Hepatocyte (in vitro differentiated cells): ENCODE measurements around the gene FGB. TPM values are rescaled to one million over a fixed set of nuclear protein-coding genes. Genes with fewer than 3 reads are reported as not detected.
A peak's percentile ranks its signal among the peaks of the same experiment; 100 is the strongest.

Experiments
- DNase-seq: peaks from one replicate; pipeline ENCODE4 v3.0.0-alpha.2; 2016; ENCODE audit warnings: low spot score
- H2AFZ ChIP-seq: fragments of 200-600 bp; sonication (generic); 2 replicates; pipeline ENCODE4 v1.6.0; 2016; ENCODE audit warnings: antibody characterized with exemption, mild to moderate bottlenecking
- H3K27ac ChIP-seq: fragments of 200-600 bp; sonication (generic); 2 replicates; pipeline ENCODE4 v1.5.1; 2016; ENCODE audit warnings: mild to moderate bottlenecking
- H3K27me3 ChIP-seq: fragments of 200-600 bp; sonication (generic); 2 replicates; pipeline ENCODE4 v1.6.1; 2016
- H3K36me3 ChIP-seq: fragments of 200-600 bp; sonication (generic); replicated peaks from 2 replicates; pipeline ENCODE4 v1.5.1; 2016; ENCODE audit warnings: low read depth; ENCODE audit not compliant: insufficient read depth
- H3K4me1 ChIP-seq: fragments of 200-600 bp; sonication (generic); 2 replicates; pipeline ENCODE4 v1.5.1; 2016; ENCODE audit warnings: mild to moderate bottlenecking, moderate library complexity; ENCODE audit not compliant: insufficient read depth
- H3K4me2 ChIP-seq: fragments of 200-600 bp; sonication (generic); 2 replicates; pipeline ENCODE4 v1.6.0; 2016
- H3K4me3 ChIP-seq: fragments of 200-600 bp; sonication (generic); 2 replicates; pipeline ENCODE4 v1.5.1; 2016; ENCODE audit warnings: mild to moderate bottlenecking
- H3K79me2 ChIP-seq: fragments of 200-600 bp; sonication (generic); 2 replicates; pipeline ENCODE4 v1.6.0; 2017; ENCODE audit warnings: mild to moderate bottlenecking
- H3K9me2 ChIP-seq: fragments of 200-600 bp; sonication (generic); replicated peaks from 2 replicates; pipeline ENCODE4 v1.6.0; 2017; ENCODE audit warnings: mild to moderate bottlenecking; ENCODE audit not compliant: insufficient read depth
- H3K9me3 ChIP-seq: fragments of 200-600 bp; sonication (generic); 2 replicates; pipeline ENCODE4 v1.5.1; 2016; ENCODE audit warnings: low read depth, mild to moderate bottlenecking
- H4K20me1 ChIP-seq: fragments of 200-600 bp; sonication (generic); 2 replicates; pipeline ENCODE4 v1.6.0; 2016; ENCODE audit warnings: mild to moderate bottlenecking; ENCODE audit not compliant: insufficient read depth, poor library complexity, severe bottlenecking
- EZH2 ChIP-seq: fragments of 200-600 bp; sonication (generic); IDR thresholded peaks from 2 replicates; pipeline ENCODE4 v1.6.1; 2016; ENCODE audit warnings: antibody characterized with exemption, mild to moderate bottlenecking, borderline replicate concordance
- EZH2phosphoT487 ChIP-seq: fragments of 200-600 bp; sonication (generic); IDR thresholded peaks from one replicate; pipeline ENCODE4 v1.6.1; 2018; ENCODE audit warnings: antibody characterized with exemption, mild to moderate bottlenecking, low read depth, moderate library complexity; ENCODE audit not compliant: unreplicated experiment, severe bottlenecking
- WGBS: methylation state at CpG from one replicate; pipeline ENCODE4 v1.1.6; 2016; ENCODE audit warnings: low lambda C conversion rate; ENCODE audit errors: missing lambda C conversion rate; 5-methylcytosine and 5-hydroxymethylcytosine counted together
- polyA plus RNA-seq: library from polyadenylated mRNA; unstranded; fragments of >200 nt; fragmentation: Nextera tagmentation; extraction: Ambion mirVana; gene quantifications from 2 replicates; pipeline ENCODE4 v1.2.1, GENCODE V29; 2016
- total RNA-seq: library from RNA; depleted of rRNA; stranded (reverse); fragments of >200 nt; gene quantifications from 2 replicates; pipeline ENCODE4 v1.2.3, GENCODE V29; 2014
- TF ChIP-seq, protein P1 (sequence below): fragments of 200-600 bp; sonication (generic); IDR thresholded peaks from 2 replicates; pipeline ENCODE4 v1.5.1; 2016; ENCODE audit warnings: antibody characterized with exemption, mild to moderate bottlenecking; ENCODE audit not compliant: poor library complexity

FGB gene
- total and polyA plus RNA-seq, 2 experiments from 2014 or later, result 1,901 to 2,096 TPM

GRCh38 chr4:154608361-154609252, 45.8 kb downstream of the FGB start:
- peak overlapping the region; percentile 63 for H3K4me2 ChIP-seq
- H3K4me1 ChIP-seq, result peaks cover 4% of the 10 kb centered on the region
- H3K36me3 ChIP-seq, result no peaks in the 10 kb centered on the region
- peaks cover 32% of the 10 kb centered on the region for H3K79me2 ChIP-seq
- DNase-seq, result no peak
- peak overlapping the region; percentile 5 for H3K4me3 ChIP-seq
- no peaks in the 10 kb centered on the region for H3K27me3 ChIP-seq
- TF ChIP-seq EZH2 (no peak), EZH2phosphoT487 (no peak)
- TF ChIP-seq, protein P1, sequence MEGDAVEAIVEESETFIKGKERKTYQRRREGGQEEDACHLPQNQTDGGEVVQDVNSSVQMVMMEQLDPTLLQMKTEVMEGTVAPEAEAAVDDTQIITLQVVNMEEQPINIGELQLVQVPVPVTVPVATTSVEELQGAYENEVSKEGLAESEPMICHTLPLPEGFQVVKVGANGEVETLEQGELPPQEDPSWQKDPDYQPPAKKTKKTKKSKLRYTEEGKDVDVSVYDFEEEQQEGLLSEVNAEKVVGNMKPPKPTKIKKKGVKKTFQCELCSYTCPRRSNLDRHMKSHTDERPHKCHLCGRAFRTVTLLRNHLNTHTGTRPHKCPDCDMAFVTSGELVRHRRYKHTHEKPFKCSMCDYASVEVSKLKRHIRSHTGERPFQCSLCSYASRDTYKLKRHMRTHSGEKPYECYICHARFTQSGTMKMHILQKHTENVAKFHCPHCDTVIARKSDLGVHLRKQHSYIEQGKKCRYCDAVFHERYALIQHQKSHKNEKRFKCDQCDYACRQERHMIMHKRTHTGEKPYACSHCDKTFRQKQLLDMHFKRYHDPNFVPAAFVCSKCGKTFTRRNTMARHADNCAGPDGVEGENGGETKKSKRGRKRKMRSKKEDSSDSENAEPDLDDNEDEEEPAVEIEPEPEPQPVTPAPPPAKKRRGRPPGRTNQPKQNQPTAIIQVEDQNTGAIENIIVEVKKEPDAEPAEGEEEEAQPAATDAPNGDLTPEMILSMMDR, result no peak
- H3K9me3 ChIP-seq, result no peaks in the 10 kb centered on the region
- no peaks in the 10 kb centered on the region for H4K20me1 ChIP-seq
- H2AFZ ChIP-seq, result no peak overlapping the region
- 77% methylated on average over 3 of the region's 3 CpGs for WGBS
- H3K9me2 ChIP-seq, result no peaks in the 10 kb centered on the region
- H3K27ac ChIP-seq, result no peak overlapping the region

DNA sequence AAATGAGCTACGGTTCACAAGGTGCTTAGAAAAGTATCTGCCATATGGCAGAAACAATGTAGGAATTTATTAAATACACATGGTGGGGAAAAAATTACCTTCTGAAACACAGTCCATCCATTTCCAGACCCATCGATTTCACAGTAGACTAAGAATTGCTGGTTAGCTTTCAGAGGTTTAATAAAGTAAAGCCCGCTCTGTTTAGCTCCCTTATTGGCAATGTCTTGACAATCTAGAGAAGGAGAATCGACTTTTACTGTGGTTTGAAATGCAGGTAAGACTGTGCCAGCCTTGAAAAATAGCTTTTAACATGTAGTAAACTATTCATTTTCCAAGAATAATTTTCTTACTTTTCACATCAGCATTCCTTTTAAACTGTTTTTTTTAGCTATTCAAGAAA, 46.7 kb downstream of the FGB start:
- Histone ChIP-seq H4K20me1 (no peaks in the 10 kb centered on the region), H3K27ac (no peak overlapping the region), H3K9me3 (no peaks in the 10 kb centered on the region), H3K4me2 (peak overlapping the region; percentile 63), H3K36me3 (no peaks in the 10 kb centered on the region), H3K27me3 (no peaks in the 10 kb centered on the region), H3K79me2 (peaks cover 32% of the 10 kb centered on the region), H2AFZ (no peak overlapping the region), H3K4me3 (peak overlapping the region; percentile 9), H3K4me1 (peaks cover 4% of the 10 kb centered on the region), H3K9me2 (no peaks in the 10 kb centered on the region)
- TF ChIP-seq EZH2phosphoT487 (no peak), EZH2 (no peak)
- TF ChIP-seq, protein P1, result no peak
- WGBS, result 76% methylated on average over 4 of the region's 4 CpGs
- no peak for DNase-seq

DNA sequence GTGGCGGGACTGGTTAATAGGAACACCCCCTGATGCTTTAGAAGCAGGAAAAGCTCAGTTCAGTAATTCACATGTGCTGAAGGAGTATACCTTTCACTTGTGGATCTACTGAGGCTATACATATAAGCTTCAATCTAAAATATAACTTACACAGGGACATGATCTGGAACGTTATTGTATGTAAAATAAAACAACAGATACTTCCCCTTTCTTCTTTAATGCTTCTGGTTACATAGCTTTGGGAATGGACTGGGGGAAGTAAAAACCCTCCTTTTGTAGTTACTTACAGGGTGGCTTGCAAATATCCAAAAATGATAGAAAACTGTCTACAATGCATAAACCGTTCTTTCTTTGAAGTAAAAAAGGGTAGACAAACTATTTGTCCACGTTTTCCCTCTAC, 47.8 kb downstream of the FGB start:
- Histone ChIP-seq H4K20me1 (no peaks in the 10 kb centered on the region), H2AFZ (no peak overlapping the region), H3K4me3 (peak overlapping the region; percentile 9), H3K36me3 (no peaks in the 10 kb centered on the region), H3K27me3 (no peaks in the 10 kb centered on the region), H3K79me2 (peaks cover 32% of the 10 kb centered on the region), H3K9me2 (no peaks in the 10 kb centered on the region), H3K27ac (no peak overlapping the region), H3K9me3 (no peaks in the 10 kb centered on the region), H3K4me1 (peaks cover 4% of the 10 kb centered on the region), H3K4me2 (peak overlapping the region; percentile 63)
- WGBS, result 58% methylated on average over 4 of the region's 4 CpGs
- no peak for DNase-seq
- no peak for TF ChIP-seq EZH2phosphoT487
- TF ChIP-seq, protein P1, result no peak
- no peak for TF ChIP-seq EZH2
